ENCODE data around the gene GFER. TPM values are rescaled to one million over a fixed set of nuclear protein-coding genes. Genes with fewer than 3 reads are reported as not detected.

The GFER gene
- total RNA-seq, 4 donors from 2014 or later = 13.4 to 20.2 (median 18.1) TPM

- Histone ChIP-seq H3K4me1 (peaks cover 4 to 54% (median 46%) of the 10 kb centered on the region in 4 donors), H3K27me3 (no peaks in the 10 kb centered on the region), H3K27ac (peak overlapping the region in 2 of 4 donors; percentile 46 to 92), H3K9me3 (no peaks in the 10 kb centered on the region), H3K4me3 (no peak overlapping the region), H3K36me3 (peaks cover 18 to 53% (median 23%) of the 10 kb centered on the region in 3 donors)
- DNase-seq (ENCODE audit: low spot score in 2 of 2) = no peak
- no peak for TF ChIP-seq EP300 (IDR thresholded peaks at IDR 0.05)
- TF ChIP-seq, protein P1, sequence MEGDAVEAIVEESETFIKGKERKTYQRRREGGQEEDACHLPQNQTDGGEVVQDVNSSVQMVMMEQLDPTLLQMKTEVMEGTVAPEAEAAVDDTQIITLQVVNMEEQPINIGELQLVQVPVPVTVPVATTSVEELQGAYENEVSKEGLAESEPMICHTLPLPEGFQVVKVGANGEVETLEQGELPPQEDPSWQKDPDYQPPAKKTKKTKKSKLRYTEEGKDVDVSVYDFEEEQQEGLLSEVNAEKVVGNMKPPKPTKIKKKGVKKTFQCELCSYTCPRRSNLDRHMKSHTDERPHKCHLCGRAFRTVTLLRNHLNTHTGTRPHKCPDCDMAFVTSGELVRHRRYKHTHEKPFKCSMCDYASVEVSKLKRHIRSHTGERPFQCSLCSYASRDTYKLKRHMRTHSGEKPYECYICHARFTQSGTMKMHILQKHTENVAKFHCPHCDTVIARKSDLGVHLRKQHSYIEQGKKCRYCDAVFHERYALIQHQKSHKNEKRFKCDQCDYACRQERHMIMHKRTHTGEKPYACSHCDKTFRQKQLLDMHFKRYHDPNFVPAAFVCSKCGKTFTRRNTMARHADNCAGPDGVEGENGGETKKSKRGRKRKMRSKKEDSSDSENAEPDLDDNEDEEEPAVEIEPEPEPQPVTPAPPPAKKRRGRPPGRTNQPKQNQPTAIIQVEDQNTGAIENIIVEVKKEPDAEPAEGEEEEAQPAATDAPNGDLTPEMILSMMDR (IDR thresholded peaks at IDR 0.05) = no peak
- TF ChIP-seq POLR2A (IDR thresholded peaks at IDR 0.05) = no peak
- 85 to 94% methylated on average over 6 to 8 of the region's 8 CpGs for WGBS, 2 donors
These were observed 19.3 kb downstream of the GFER start for GRCh38 chr16:2003231-2003826.

- peak overlapping the region in 1 of 4 donors; percentile 13 for H3K4me3 ChIP-seq
- H3K27ac ChIP-seq = peak overlapping the region in 3 of 4 donors; percentile 46 to 92 (median 62)
- TF ChIP-seq, protein P1 (IDR thresholded peaks at IDR 0.05) = peak; percentile 84 to 95 (median 92)
- TF ChIP-seq POLR2A (IDR thresholded peaks at IDR 0.05) (no peak), EP300 (IDR thresholded peaks at IDR 0.05) (no peak)
- peak; percentile 66 to 78 for DNase-seq (ENCODE audit: low spot score in 2 of 2)
- peaks cover 17 to 46% (median 23%) of the 10 kb centered on the region in 3 donors for H3K36me3 ChIP-seq
- H3K4me1 ChIP-seq = peaks cover 4 to 61% (median 52%) of the 10 kb centered on the region in 4 donors
- H3K27me3 ChIP-seq = no peaks in the 10 kb centered on the region
- WGBS, 2 donors = 32 to 49% methylated on average over 12 to 25 of the region's 36 CpGs
- no peaks in the 10 kb centered on the region for H3K9me3 ChIP-seq
These were observed 20.0 kb downstream of the GFER start for GRCh38 chr16:2003827-2004641.

GRCh38 chr16:2004795-2005517, 21.0 kb downstream of the GFER start:
- peaks cover 4 to 62% (median 54%) of the 10 kb centered on the region in 4 donors for H3K4me1 ChIP-seq
- no peaks in the 10 kb centered on the region for H3K9me3 ChIP-seq
- TF ChIP-seq EP300 (IDR thresholded peaks at IDR 0.05) = no peak
- TF ChIP-seq POLR2A (IDR thresholded peaks at IDR 0.05) = no peak
- TF ChIP-seq, protein P1 (IDR thresholded peaks at IDR 0.05) = no peak
- no peak for DNase-seq (ENCODE audit: low spot score in 2 of 2)
- peaks cover 11 to 37% (median 16%) of the 10 kb centered on the region in 3 donors for H3K36me3 ChIP-seq
- WGBS, 2 donors = 63 to 78% methylated on average over 14 to 21 of the region's 34 CpGs
- H3K27me3 ChIP-seq = no peaks in the 10 kb centered on the region
- peak overlapping the region in 3 of 4 donors; percentile 62 to 92 (median 75) for H3K27ac ChIP-seq
- H3K4me3 ChIP-seq = no peak overlapping the region

DNA sequence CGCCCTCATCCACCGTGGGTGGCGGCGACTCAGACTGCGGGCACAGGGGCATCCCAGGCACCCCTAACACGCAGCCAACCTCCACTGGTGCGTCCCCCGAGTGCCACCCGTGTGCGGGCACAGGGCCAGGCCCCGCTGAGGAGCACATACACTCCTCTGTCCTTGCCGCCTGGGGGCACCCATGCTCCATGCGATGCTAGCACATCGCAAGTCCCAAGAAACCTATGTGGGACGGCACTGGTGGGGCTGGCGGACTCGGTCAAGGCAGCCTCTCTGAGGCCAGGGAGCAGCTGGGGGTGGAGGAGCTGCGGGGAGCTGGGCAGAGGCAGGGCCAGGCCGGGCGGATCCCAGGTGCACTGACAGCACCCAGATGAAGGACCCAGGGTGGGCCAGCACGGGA, 21.7 kb downstream of the GFER start:
- peaks cover 4 to 69% (median 61%) of the 10 kb centered on the region in 4 donors for H3K4me1 ChIP-seq
- 23 to 51% methylated on average over 15 to 18 of the region's 21 CpGs for WGBS, 2 donors
- peaks cover 8 to 30% (median 16%) of the 10 kb centered on the region in 3 donors for H3K36me3 ChIP-seq
- H3K4me3 ChIP-seq = no peak overlapping the region
- peak overlapping the region in 3 of 4 donors; percentile 62 to 92 (median 75) for H3K27ac ChIP-seq
- no peak for TF ChIP-seq POLR2A (IDR thresholded peaks at IDR 0.05)
- TF ChIP-seq, protein P1 (IDR thresholded peaks at IDR 0.05) = peak in 3 of 5 experiments; percentile 6 to 57 (median 36)
- H3K9me3 ChIP-seq = no peaks in the 10 kb centered on the region
- H3K27me3 ChIP-seq = no peaks in the 10 kb centered on the region
- no peak for DNase-seq (ENCODE audit: low spot score in 2 of 2)

Measured in tibial nerve (tissue), 4 donors.